HG03159 (cell line): ENCODE data around the gene NFXL1.
A peak's percentile ranks its signal among the peaks of the same experiment; 100 is the strongest.

Experiments used
- ATAC-seq: cut with Tn5 transposase; IDR thresholded peaks from one replicate; pipeline ENCODE4 v1.9.1; 2021; ENCODE audit warnings: mild to moderate bottlenecking, moderate library complexity; ENCODE audit not compliant: unreplicated experiment

The NFXL1 gene

GRCh38 chr4:47836641-47837093 is 77.7 kb downstream of the NFXL1 start:
- ATAC-seq: peak; percentile 64

DNA sequence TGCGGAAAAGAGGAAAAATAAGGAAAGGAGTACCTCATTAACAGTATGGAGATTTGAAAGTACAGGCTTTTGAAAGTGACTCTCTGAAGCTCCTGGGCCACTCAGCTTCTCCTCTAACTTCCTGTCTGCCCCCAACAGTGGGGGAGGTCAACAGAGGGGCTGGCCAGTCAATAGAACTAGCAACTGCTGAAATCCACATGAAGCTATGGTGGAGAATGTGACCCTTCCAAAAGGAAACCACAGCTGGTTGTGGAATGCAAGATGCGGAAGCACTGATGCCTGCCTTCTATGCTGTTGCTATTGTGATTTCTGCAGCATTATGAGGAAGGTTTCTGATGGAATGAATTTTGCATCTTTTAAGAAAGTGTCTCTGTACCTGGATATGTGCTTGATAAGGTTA is 78.9 kb downstream of the NFXL1 start:
- ATAC-seq: no peak

DNA sequence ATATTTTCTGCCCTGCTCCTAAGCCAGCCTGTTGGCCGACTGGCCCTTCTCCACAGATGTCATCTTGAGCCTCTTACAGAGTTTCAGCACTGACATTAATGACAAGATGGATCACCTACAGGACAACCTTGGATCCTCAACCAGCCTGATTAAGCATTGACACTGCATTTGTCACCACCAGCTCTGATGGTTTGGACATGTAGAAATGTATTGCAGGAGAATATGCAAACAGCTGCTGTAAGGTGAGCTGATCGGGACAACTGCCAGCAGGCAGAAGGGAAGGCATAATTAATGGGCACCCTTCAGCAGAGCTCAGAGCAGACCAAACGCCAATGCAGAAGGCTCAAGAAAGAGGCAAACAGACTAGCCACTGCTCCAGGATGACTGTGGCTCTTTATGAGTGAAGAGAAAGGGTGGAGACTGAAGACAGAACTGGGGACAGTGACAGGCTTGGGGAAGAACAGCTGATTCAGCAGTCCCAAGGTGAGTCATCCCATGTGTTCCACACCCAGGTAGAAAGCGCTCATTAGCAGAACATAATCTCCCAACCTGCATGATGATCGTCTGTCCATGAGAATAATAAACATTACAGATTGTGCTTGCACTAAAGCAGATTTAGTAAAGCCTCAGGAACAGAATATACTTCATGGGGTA is 83.2 kb downstream of the NFXL1 start:
- ATAC-seq: no peak

- ATAC-seq: no peak
Observed at GRCh38 chr4:47830265-47831025, 83.9 kb downstream of the NFXL1 start.

DNA sequence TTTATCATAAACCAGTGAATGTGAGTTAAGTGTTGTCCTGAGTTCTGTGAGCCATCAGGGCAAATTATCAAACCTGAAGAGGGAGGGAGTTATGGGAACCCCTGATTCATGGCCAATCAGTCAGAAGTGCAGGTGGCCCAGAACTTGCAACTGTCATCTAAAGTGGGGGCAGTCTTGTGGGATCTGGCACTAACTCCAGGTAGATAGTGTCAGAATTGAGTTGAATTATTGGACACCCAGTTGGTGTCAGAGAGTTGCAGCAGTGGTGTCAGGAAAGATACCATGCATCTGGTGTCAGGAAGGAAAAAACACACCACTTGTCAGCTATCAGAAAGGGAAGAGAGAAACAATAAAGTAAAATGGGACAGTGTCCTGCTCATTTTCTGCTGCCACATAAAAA is 84.9 kb downstream of the NFXL1 start:
- ATAC-seq: no peak

- no peak for ATAC-seq
Observed at GRCh38 chr4:47827343-47828047, 86.9 kb downstream of the NFXL1 start.

DNA sequence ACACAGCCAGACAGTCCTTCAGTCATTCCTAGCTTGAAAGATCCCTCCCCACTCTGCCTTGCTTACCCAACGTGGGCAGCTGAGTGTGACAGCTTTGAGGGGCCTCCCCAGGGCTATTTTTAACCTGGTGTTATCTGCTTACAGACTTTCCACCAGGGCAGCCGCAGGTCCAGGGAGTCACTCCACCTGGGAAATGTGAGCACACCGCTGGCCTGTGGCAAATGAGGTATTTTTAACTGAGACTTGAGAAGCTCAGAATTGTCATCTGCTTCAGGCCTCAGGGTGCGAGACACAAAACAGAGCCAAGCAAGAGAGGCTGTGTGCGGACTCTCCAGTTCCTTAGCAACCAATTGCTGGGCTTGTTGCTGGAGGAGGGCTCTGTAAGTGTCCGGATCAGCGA is 89.5 kb downstream of the NFXL1 start:
- ATAC-seq: no peak

DNA sequence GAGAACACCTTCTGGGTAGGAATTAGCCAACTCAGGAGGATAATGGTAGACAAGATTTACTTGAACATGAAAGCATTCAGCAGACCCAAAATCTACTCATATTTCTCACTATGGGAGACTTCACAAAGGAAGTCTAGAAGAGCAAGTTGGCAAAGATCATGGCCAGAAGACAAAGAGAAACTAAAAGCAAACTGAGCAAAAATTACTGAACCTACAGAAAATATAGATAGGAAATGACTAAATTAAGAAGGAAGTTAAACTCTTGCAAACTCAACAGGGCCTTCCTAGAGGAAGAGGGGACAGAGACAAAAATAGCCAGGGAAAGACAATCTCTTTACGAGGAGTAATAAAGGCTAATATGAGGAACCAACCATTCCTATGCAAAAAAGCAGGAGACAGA is 95.2 kb downstream of the NFXL1 start:
- no peak for ATAC-seq

- ATAC-seq: no peak
Observed at GRCh38 chr4:47817275-47817674, 97.1 kb downstream of the NFXL1 start.

DNA sequence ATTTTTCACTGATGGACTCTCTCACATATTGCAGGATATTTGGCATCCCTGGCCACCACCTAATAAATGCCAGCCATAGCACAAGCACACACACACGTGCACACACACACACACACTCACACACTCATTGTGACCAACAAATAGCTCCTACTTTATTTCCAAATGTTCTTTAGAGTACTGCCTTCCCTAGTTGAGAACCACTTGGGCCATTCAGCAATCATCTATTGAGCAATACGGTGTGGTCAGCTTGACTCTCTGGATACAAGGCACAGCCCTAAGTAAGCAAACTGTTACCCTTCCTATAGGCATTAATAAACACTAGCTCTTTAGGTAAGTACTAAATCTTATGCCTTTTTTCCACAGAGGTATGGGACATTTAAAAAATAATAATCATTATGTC is 97.6 kb downstream of the NFXL1 start:
- no peak for ATAC-seq

- ATAC-seq: no peak
Observed at GRCh38 chr4:47814618-47815295, 99.6 kb downstream of the NFXL1 start.

GRCh38 chr4:47809654-47810203 is 104.7 kb downstream of the NFXL1 start:
- ATAC-seq: no peak

GRCh38 chr4:47804598-47804997 is 109.8 kb downstream of the NFXL1 start:
- ATAC-seq: no peak

DNA sequence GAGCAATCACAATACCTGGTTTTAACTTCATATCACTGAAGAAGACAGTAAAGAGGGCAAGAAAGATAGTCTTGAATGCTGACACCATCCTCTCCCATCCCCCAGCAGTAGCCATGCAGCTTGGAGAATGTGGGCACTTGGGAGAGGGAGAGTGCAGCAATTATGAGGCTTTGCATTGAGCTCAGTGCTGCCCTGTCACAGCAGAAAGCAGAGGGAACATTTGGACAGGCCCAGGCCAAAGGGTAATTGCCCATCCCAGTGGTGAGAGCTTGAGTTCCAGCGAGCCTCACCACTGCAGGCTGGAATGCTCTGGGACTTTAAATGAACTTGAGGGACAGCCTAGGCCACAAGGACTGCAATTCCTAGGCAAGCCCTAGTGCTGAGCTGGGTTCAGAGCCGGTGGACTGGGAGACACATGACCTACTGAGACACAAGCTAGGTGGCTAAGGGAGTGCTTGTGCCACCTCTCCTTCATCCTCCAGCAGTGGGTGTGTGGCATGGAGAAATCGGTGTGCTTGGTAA is 112.8 kb downstream of the NFXL1 start:
- no peak for ATAC-seq

DNA sequence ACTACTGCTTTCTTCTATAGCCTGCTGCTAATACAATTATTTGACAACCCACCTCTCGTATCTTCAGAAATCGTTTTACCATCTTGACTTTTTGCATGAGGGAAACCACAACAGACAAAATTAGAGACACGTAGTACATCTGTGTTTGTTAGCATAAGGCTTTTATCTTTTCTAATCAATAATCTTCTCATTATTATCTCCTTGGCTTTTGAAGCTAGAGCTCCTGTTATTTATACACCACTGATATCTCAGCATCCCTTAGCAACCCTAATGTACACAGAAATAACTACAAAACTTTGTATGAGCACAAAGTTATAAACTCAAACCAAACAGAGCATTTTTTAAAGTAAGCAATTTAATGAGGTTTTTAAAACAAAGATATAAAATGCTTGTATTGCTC is 116.2 kb downstream of the NFXL1 start:
- ATAC-seq: no peak
